Dedifferentiated amniotic fluid mesenchymal stem cell (primary cell): ENCODE measurements around the gene SEC22A.
A peak's percentile ranks its signal among the peaks of the same experiment; 100 is the strongest.

Source experiments
- DNase-seq: peaks from one replicate; pipeline ENCODE4 v3.0.0-alpha.2; 2016; ENCODE audit errors: extremely low spot score

The SEC22A gene

DNA sequence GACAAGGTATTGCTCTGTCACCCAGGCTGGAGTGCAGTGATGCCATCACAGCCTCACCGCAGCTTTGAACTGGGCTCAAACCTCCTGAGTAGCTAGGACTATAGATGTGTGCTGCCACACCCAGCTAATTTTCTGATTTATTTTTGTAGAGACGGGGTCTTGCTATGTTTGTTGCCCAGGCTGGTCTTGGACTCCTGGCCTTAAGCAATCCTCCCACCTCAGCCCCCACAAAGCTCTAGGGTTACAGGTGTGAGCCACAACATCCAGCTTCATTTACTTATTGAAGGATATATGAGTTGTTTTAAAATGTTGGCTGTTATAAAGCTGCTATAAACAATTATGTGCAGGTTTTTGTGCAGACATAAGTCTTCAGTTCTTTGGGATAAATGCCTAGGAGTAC is 62.2 kb downstream of the SEC22A start:
- DNase-seq: no peak

DNA sequence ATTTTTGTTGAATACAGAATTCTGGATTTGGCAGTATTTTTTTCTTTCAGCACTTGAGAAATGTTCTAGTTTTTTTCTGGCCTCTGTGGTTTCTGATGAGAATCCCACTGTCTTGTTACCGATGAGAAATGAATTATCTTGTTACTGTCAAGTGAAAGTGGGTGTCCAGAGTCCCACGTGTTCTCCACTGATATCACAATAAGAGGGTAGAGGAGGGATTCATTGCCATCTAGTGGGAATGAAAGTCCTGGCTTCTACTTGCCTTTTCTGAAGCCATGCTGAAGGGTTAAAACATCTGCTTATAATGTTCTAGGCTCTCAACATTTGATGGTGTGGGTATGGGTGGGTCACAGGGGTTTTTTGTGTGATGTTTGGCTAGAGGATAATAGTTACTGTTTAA is 66.1 kb downstream of the SEC22A start:
- DNase-seq: no peak

GRCh38 chr3:123270818-123271217 is 69.1 kb downstream of the SEC22A start:
- DNase-seq: no peak

GRCh38 chr3:123271466-123272159 is 69.9 kb downstream of the SEC22A start:
- DNase-seq: no peak

GRCh38 chr3:123272547-123272946 is 70.8 kb downstream of the SEC22A start:
- no peak for DNase-seq

GRCh38 chr3:123275691-123276090 is 73.9 kb downstream of the SEC22A start:
- DNase-seq: no peak

- no peak for DNase-seq
Measured at GRCh38 chr3:123276346-123277006, 74.7 kb downstream of the SEC22A start.

GRCh38 chr3:123277106-123277505 is 75.4 kb downstream of the SEC22A start:
- no peak for DNase-seq

DNA sequence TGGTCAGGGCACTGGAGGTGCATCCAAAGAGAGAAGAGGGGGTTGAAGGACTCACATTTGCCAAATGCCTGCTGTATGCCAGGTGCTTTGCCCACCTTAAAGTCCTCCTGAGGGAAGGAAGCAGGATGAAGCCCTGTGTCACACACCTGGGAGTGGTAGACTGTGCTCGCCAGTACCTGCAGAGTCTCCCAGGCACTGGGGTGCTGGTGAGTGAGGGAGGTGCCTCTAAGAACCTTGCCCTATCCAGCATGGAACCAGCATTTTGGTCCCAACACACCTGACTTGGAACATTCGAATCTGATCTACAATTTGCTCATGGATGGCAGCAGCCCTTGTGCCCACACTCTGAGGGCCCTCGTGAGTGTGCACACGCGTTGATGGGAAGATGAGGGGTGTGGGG is 76.7 kb downstream of the SEC22A start:
- DNase-seq: no peak

DNA sequence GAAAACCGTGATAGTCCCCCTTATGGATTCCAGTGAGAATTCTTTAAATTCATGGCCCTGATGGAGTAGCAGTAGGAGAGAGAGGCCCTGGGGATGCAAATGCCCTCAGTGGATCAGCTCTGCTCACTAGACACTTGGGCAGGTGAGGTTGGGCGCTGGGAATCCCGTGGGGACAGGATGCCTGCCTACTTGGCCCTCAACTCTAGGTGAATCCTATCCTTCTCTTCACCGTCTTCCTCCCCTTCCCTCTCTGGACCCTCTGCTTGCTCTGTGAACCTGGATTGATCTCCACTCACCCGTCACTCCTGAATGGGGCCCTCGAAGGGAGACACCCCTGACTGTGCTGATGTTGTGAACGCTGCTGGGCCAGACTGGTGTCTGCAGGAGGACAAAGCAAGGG is 77.4 kb downstream of the SEC22A start:
- DNase-seq: no peak

- no peak for DNase-seq
Measured at GRCh38 chr3:123281406-123281805, 79.7 kb downstream of the SEC22A start.

DNA sequence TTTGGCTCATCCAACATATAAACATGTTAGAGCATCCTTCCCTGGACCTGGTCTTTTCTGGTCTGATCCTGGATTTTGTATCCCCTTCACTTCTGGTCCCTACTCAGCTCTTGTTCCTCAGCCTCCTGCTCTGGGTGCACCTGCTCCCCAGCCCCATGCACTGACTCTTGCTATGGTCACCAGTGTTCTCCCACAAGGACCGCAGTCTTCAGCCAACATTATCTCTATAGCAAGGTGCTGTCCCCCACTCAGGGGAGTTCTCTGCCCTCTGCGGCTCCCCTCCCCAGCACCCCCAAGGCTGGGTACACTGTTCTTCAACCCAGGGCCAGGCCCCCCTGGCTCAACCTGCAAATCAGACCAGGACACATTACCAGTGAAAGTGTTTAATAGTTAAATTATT is 80.2 kb downstream of the SEC22A start:
- no peak for DNase-seq

DNA sequence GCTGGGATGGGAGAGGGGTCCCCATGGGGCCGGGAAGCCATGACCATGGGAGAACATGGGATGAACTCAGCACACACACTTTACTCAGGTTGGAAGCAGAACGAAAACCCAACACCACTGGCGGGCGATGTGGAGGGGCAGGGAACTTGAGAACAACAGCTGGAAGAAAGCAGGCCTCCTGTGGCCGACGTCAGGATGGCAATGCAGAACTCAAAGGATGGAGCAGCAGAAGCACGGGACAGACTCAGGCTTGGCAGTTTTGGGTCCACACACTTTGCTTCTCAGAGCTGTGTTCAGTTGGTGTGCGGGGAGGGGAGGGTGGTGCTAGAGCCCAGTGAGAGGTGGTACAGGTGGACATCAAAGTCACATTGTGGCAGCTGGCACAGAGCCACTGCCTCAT is 80.7 kb downstream of the SEC22A start:
- no peak for DNase-seq

GRCh38 chr3:123283074-123283473 is 81.3 kb downstream of the SEC22A start:
- DNase-seq: no peak

GRCh38 chr3:123283657-123284398 is 82.1 kb downstream of the SEC22A start:
- no peak for DNase-seq

- no peak for DNase-seq
Measured at GRCh38 chr3:123284399-123285010, 82.8 kb downstream of the SEC22A start.

DNA sequence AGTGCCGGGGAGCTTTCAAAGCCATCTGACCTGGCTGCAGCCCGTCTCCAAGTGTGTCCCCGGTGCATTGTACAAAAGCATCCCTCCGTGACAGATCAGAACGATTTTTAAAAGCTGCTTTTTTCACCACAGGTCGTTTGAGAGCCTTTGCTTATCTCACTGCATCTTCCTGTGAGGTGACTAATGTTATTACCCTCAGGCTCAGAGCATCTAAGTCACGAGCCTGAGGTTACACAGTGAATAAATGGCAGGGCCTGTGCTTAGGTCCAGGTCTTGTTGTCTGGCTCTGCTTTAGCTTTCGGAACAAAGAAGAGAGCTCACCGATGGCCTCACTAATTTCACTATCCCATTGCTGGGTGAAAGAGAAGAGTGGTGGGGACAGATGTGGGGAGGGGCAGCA is 83.3 kb downstream of the SEC22A start:
- no peak for DNase-seq

- no peak for DNase-seq
Measured at GRCh38 chr3:123285479-123285878, 83.7 kb downstream of the SEC22A start.

- no peak for DNase-seq
Measured at GRCh38 chr3:123285931-123286307, 84.2 kb downstream of the SEC22A start.

DNA sequence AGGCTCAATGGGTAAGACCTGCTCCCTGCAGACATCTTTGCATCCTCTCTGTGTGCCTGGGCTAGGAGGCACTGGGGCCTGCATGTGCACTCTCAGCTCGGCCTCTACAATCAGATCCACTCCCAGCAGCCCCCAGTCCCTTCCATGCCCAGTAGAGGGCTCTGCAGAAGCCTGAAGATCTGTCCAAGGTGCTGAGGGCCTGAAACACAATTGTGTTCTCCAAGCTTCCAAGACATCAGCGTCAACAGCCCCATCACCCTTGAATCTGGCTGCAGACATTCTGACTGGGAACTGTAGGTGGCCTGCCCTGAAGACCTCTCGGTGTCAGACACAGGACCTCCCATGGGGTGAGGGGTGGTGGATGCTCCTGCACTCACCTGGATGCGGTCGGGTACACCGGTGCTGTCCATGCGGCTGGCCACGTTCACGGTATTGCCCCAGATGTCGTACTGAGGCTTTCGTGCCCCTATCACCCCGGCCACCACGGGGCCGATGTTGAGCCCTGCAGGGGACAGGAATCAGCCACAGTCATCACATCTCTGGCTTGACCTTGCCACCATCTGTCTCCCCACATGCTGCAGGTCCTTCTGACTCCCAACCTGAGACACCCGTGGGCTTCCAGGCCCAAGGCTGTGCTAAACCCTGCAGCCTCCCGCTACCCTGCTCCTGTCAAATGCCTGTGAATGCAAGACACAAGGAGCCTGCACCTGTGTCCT is 84.7 kb downstream of the SEC22A start:
- peak; percentile 20 for DNase-seq

DNA sequence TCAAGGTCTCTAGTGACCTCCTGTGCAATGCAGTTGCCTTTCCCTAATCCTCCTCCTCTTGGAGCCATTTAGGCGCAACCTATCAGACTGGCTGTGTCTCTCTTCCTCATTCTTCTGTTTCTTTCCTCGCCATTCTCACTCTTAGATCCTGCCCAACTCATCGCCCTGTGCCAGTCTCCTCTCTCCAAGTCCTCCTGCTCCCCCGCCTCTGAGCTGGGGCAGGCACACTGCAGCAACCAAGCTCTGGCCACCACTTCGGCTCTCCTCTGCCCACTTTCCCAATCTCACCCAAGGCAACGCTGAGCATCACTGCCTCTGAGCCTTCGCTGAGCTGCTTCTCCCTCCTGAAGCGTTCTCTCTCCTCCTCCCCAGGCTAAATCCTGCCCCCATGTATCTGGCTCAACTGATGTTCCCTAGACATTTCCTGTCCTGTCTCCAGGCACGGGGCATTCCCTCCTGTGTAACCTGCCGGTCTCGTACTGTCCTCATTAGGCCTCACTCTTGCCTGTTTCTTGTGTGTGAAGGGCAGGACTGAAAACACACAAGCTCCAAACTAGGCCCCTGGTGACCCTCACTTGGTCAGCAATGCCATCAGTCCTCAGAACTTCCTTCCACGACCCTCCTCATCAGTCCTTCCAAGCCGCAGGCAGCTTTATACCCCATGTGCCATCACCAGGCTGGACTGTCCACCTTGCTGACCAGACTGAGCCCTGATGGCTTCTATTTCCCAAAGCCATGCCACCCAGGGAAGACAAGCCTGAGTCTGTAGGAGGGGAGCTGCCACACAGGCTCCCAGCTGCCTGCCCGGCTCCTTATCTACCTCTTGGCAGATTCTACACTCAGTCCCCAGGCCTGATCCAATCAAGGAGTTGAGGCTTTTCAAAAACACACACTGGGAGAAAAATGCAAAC is 85.6 kb downstream of the SEC22A start:
- DNase-seq: no peak
